Right ventricle myocardium superior (tissue), 1 donor: ENCODE data around the gene DENND5B. TPM values are rescaled to one million over a fixed set of nuclear protein-coding genes. Genes with fewer than 3 reads are reported as not detected.
"Not testable (repeated sequence)": the region's sequence is repeated elsewhere in the genome, so short reads cannot be mapped to it uniquely, and the experiment has no call there.

Experiments
- ATAC-seq: fragments of 200-7000 bp; cut with Tn5 transposase; one replicate; pipeline ENCODE4 v1.9.1; 2020; ENCODE audit warnings: mild to moderate bottlenecking; ENCODE audit not compliant: poor library complexity
- DNase-seq: peaks from one replicate; pipeline ENCODE4 v3.0.0-alpha.2; 2020
- intact Hi-C: fragments of 100-400 bp; cut with DNase I; formaldehyde crosslinking; loops from one replicate; pipeline ENCODE4 v1.11.2; 2022
- total RNA-seq: library from RNA; stranded (reverse); fragmentation: NEBNext Ultra II Directional; extraction: Animal tissue kit (Norgen Biotek cat#: 25700); gene quantifications from one replicate; pipeline ENCODE4 v1.2.1, GENCODE V29; 2021
- donor health status: DM: no; HTN: yes; CAD: no; lungs with severe emphysema.

Gene DENND5B
- total RNA-seq, 1 donor from 2014 or later = 36.7 TPM

- intact Hi-C loops = no loop called here
- ATAC-seq (peak; percentile 69), DNase-seq (no peak)
Observed at GRCh38 chr12:31485571-31485970, 105.4 kb downstream of the DENND5B start.

- intact Hi-C loops = loop anchor here (5.0 kb wide), 1 partner anchor 36 kb away; no protein-coding TSS in a partner anchor
- ATAC-seq (no peak), DNase-seq (no peak)
Observed at GRCh38 chr12:31482816-31483215, 108.1 kb downstream of the DENND5B start.

GRCh38 chr12:31481415-31481814 lies 109.5 kb downstream of the DENND5B start:
- DNase-seq (no peak), ATAC-seq (no peak)
- intact Hi-C loops = loop anchor here (5.0 kb wide), 1 partner anchor 34 kb away; no protein-coding TSS in a partner anchor

GRCh38 chr12:31479516-31480210 lies 111.3 kb downstream of the DENND5B start:
- intact Hi-C loops = loop anchor here (5.0 kb wide), 1 partner anchor 32 kb away; no protein-coding TSS in a partner anchor
- DNase-seq (no peak), ATAC-seq (no peak)

GRCh38 chr12:31478898-31479297 lies 112.0 kb downstream of the DENND5B start:
- intact Hi-C loops = no loop called here
- ATAC-seq = no peak
- no peak for DNase-seq

- DNase-seq (no peak), ATAC-seq (peak; percentile 77)
- intact Hi-C loops = no loop called here
Observed at GRCh38 chr12:31478425-31478824, 112.5 kb downstream of the DENND5B start.

GRCh38 chr12:31477687-31478086 lies 113.2 kb downstream of the DENND5B start:
- DNase-seq (no peak), ATAC-seq (no peak)
- intact Hi-C loops = no loop called here

GRCh38 chr12:31476437-31476836 lies 114.5 kb downstream of the DENND5B start:
- no peak for DNase-seq
- ATAC-seq = no peak
- intact Hi-C loops = no loop called here

GRCh38 chr12:31475610-31476009 lies 115.3 kb downstream of the DENND5B start:
- DNase-seq, ATAC-seq, intact Hi-C loops: not testable (repeated sequence)

- no peak for DNase-seq
- intact Hi-C loops = no loop called here
- no peak for ATAC-seq
Observed at GRCh38 chr12:31474751-31475150, 116.2 kb downstream of the DENND5B start.

GRCh38 chr12:31471823-31472222 lies 119.1 kb downstream of the DENND5B start:
- ATAC-seq = no peak

GRCh38 chr12:31471051-31471450 lies 119.9 kb downstream of the DENND5B start:
- intact Hi-C loops = no loop called here
- ATAC-seq = no peak
- DNase-seq = no peak

More at GRCh38 chr12:31471823-31472222, 119.1 kb downstream of the DENND5B start:
- DNase-seq = no peak
- intact Hi-C loops = no loop called here

- intact Hi-C loops = no loop called here
- DNase-seq = no peak
- no peak for ATAC-seq
Observed at GRCh38 chr12:31470459-31470858, 120.5 kb downstream of the DENND5B start.

- intact Hi-C loops = no loop called here
- no peak for ATAC-seq
- DNase-seq = no peak
Observed at GRCh38 chr12:31466768-31467167, 124.2 kb downstream of the DENND5B start.

GRCh38 chr12:31465002-31465401 lies 125.9 kb downstream of the DENND5B start:
- intact Hi-C loops = no loop called here
- ATAC-seq (no peak), DNase-seq (no peak)

GRCh38 chr12:31460024-31460423 lies 130.9 kb downstream of the DENND5B start:
- ATAC-seq (no peak), DNase-seq (no peak)
- intact Hi-C loops = no loop called here

GRCh38 chr12:31456562-31456961 lies 134.4 kb downstream of the DENND5B start:
- ATAC-seq (no peak), DNase-seq (no peak)
- intact Hi-C loops = no loop called here

- intact Hi-C loops = loop anchor here (5.0 kb wide), 1 partner anchor 38 kb away; no protein-coding TSS in a partner anchor
- ATAC-seq = no peak
- DNase-seq = no peak
Observed at GRCh38 chr12:31444736-31445135, 146.2 kb downstream of the DENND5B start.

- intact Hi-C loops = no loop called here
- ATAC-seq (no peak), DNase-seq (no peak)
Observed at GRCh38 chr12:31440586-31440985, 150.3 kb downstream of the DENND5B start.

GRCh38 chr12:31440134-31440533 lies 150.8 kb downstream of the DENND5B start:
- no peak for DNase-seq
- no peak for ATAC-seq

More at GRCh38 chr12:31440134-31440533, 150.8 kb downstream of the DENND5B start:
- intact Hi-C loops = no loop called here
